ENCODE results near the gene SLC5A1.

- TF ChIP-seq CTCF (IDR thresholded peaks at IDR 0.05) (no peak), POLR2A (IDR thresholded peaks at IDR 0.05) (no peak)
Measured at GRCh38 chr22:32020117-32020516, 22.9 kb upstream of the SLC5A1 start.
